SK-N-MC (cell line): ENCODE data around the gene GRIK4.

Source experiments
- EZH2 ChIP-seq: fragments of 200-600 bp; sonication (generic); IDR thresholded peaks from one replicate; pipeline ENCODE4 v1.6.1; 2017; ENCODE audit warnings: antibody characterized with exemption
- FOXP2 ChIP-seq: optimal IDR thresholded peaks from 2 replicates; pipeline ENCODE3; 2011; ENCODE audit warnings: mild to moderate bottlenecking, moderate library complexity; ENCODE audit not compliant: insufficient read depth; ENCODE audit errors: extremely low read length, control extremely low read depth
- POLR2AphosphoS5 ChIP-seq: IDR thresholded peaks from 2 replicates; pipeline ENCODE4 v1.6.1; 2012; ENCODE audit warnings: mild to moderate bottlenecking, low read depth, low read length, borderline replicate concordance

GRCh38 chr11:120751550-120751949 is 240.0 kb downstream of the GRIK4 start:
- no peak for TF ChIP-seq POLR2AphosphoS5
- TF ChIP-seq EZH2: no peak
- TF ChIP-seq FOXP2: no peak
